Osteocyte (in vitro differentiated cells): ENCODE results near the gene FHIT. TPM values are rescaled to one million over a fixed set of nuclear protein-coding genes. Genes with fewer than 3 reads are reported as not detected.

Experiments
- DNase-seq: peaks from one replicate; pipeline ENCODE4 v3.0.0; 2021; ENCODE audit warnings: mixed read lengths; ENCODE audit not compliant: unreplicated experiment; ENCODE audit errors: extremely low spot score
- H3K27ac Mint-ChIP-seq: one replicate; pipeline ENCODE4 v1.8.0; 2021; ENCODE audit warnings: mild to moderate bottlenecking, mixed read lengths; ENCODE audit not compliant: unreplicated experiment
- H3K27me3 Mint-ChIP-seq: one replicate; pipeline ENCODE4 v1.8.0; 2021; ENCODE audit warnings: mixed read lengths; ENCODE audit not compliant: unreplicated experiment
- H3K36me3 Mint-ChIP-seq: one replicate; pipeline ENCODE4 v1.8.0; 2021; ENCODE audit warnings: mixed read lengths; ENCODE audit not compliant: unreplicated experiment
- H3K4me1 Mint-ChIP-seq: one replicate; pipeline ENCODE4 v1.8.0; 2021; ENCODE audit warnings: mixed read lengths; ENCODE audit not compliant: unreplicated experiment
- H3K4me3 Mint-ChIP-seq: one replicate; pipeline ENCODE4 v1.8.0; 2021; ENCODE audit warnings: mild to moderate bottlenecking, moderate library complexity, mixed read lengths; ENCODE audit not compliant: unreplicated experiment
- H3K9me3 Mint-ChIP-seq: one replicate; pipeline ENCODE4 v1.8.0; 2021; ENCODE audit warnings: mixed read lengths; ENCODE audit not compliant: unreplicated experiment
- total RNA-seq: library from RNA; stranded (reverse); gene quantifications from 2 replicates; pipeline ENCODE4 v1.2.1, GENCODE V29; 2021
- TF ChIP-seq, protein P1 (sequence below): fragments of 200-600 bp; sonication (generic); IDR thresholded peaks from 2 replicates; pipeline ENCODE4 v1.5.0; 2021; ENCODE audit warnings: antibody characterized with exemption, mild to moderate bottlenecking, moderate library complexity

The FHIT gene
- total RNA-seq, 1 donor from 2014 or later = 2.3 TPM

DNA sequence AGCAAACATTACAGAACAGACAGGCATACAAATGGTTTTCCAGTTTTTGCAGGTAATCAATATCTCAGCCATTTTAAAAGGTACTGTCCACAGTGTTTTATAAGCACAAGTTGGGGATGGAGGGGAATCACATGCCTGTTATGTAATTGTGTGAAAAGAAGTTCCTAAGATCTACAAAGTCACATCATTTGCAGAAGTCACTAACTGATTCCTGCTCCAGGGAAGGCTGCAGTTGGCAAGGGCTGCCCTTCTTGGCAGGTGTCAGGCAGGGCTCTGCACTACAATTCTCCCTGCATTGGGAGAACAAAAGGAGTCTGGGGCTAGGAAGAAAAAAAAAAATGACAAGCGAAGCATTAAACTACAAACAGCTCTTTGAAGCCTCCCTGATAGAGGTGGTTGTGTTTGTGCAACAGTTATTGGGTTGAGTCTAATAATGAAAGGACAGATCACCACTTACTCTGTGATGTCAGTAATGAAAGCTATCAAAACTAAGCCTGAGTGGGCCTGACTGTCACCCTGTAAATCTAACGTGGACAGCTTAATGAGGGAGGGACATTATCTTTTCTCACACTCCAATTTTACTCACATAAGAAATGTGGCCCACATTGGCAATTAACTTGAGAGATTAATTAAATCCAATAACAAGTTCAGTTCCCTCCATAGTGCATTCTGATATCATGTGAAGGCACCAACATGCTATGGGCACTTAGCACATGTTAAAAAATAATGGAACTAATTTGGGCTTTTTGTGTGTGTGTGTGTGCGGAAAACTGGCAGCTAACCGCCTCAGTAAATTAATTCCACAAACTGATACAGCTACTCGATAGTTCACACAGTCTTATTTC, 242.9 kb downstream of the FHIT start:
- peaks cover 4% of the 10 kb centered on the region for H3K27me3 Mint-ChIP-seq
- H3K27ac Mint-ChIP-seq = no peak overlapping the region
- H3K9me3 Mint-ChIP-seq = no peaks in the 10 kb centered on the region
- peaks cover 3% of the 10 kb centered on the region for H3K4me1 Mint-ChIP-seq
- no peak overlapping the region for H3K4me3 Mint-ChIP-seq
- no peaks in the 10 kb centered on the region for H3K36me3 Mint-ChIP-seq
- TF ChIP-seq, protein P1, sequence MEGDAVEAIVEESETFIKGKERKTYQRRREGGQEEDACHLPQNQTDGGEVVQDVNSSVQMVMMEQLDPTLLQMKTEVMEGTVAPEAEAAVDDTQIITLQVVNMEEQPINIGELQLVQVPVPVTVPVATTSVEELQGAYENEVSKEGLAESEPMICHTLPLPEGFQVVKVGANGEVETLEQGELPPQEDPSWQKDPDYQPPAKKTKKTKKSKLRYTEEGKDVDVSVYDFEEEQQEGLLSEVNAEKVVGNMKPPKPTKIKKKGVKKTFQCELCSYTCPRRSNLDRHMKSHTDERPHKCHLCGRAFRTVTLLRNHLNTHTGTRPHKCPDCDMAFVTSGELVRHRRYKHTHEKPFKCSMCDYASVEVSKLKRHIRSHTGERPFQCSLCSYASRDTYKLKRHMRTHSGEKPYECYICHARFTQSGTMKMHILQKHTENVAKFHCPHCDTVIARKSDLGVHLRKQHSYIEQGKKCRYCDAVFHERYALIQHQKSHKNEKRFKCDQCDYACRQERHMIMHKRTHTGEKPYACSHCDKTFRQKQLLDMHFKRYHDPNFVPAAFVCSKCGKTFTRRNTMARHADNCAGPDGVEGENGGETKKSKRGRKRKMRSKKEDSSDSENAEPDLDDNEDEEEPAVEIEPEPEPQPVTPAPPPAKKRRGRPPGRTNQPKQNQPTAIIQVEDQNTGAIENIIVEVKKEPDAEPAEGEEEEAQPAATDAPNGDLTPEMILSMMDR = no peak
- no peak for DNase-seq

DNA sequence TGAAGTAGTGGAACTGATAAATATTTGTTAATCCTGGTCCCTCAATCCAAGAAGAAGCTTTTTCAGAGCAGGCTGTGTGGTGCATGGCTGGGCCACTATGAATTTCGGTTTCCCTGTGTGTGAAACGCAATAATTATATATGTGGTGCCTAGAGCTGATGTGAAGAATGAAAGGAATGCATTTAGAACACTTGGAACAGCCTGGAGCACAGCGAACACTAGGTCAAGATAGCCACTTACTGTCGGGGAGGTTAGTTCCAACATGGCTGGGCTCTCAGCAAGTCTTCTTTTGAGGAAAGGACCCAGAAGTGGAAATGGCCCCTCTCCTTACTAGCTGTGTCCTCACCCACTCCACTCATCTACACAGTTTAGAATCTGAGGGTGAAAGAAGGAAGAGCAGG, 245.7 kb downstream of the FHIT start:
- H3K27me3 Mint-ChIP-seq = peaks cover 4% of the 10 kb centered on the region
- DNase-seq = no peak
- no peak overlapping the region for H3K4me3 Mint-ChIP-seq
- H3K36me3 Mint-ChIP-seq = no peaks in the 10 kb centered on the region
- peaks cover 3% of the 10 kb centered on the region for H3K4me1 Mint-ChIP-seq
- TF ChIP-seq, protein P1 = no peak
- H3K27ac Mint-ChIP-seq = no peak overlapping the region
- H3K9me3 Mint-ChIP-seq = no peaks in the 10 kb centered on the region

DNA sequence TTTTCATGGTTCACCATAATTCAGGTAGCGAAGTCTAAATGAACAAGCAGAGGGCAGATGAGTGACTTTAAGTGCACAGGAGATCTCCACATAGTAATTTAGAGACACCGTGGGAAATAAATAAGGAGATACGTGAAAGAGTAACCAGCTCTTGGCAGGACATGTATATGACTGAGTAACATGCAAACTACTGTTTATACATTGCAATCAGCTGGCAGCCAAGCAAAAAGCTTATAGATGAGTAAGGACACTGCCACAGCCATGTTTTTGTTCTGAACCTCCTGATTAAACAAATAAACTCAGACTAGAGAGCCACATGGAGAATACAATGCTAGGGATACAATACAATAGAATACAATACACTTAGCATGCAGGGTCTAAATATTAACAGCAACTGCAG, 252.4 kb downstream of the FHIT start:
- Mint-ChIP-seq H3K27ac (no peak overlapping the region), H3K4me1 (no peaks in the 10 kb centered on the region), H3K27me3 (peaks cover 3% of the 10 kb centered on the region), H3K4me3 (no peak overlapping the region), H3K36me3 (no peaks in the 10 kb centered on the region), H3K9me3 (no peaks in the 10 kb centered on the region)
- TF ChIP-seq, protein P1 = no peak
- no peak for DNase-seq

DNA sequence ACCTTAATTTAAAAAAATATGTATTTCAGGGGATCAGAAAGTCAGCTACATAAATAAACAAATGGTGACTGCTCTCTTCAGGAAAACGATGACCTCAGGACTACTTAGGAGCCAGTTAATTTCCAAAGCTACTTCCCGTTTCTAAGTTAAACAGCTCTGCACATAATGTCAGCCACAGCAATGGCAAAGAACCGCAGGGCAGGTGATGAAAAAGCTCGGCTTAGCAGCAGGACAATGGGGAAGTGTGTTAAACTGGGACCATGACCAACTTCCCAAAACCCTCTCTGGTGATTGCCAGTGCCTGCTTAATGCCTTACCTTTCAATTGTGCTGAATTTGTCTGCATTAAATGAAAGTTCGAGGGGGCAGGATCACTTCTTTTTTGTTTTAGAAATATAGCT, 258.9 kb downstream of the FHIT start:
- H3K4me3 Mint-ChIP-seq = no peak overlapping the region
- peaks cover 6% of the 10 kb centered on the region for H3K27me3 Mint-ChIP-seq
- no peak for DNase-seq
- TF ChIP-seq, protein P1 = no peak
- peaks cover 6% of the 10 kb centered on the region for H3K9me3 Mint-ChIP-seq
- no peaks in the 10 kb centered on the region for H3K36me3 Mint-ChIP-seq
- no peaks in the 10 kb centered on the region for H3K4me1 Mint-ChIP-seq
- H3K27ac Mint-ChIP-seq = no peak overlapping the region

DNA sequence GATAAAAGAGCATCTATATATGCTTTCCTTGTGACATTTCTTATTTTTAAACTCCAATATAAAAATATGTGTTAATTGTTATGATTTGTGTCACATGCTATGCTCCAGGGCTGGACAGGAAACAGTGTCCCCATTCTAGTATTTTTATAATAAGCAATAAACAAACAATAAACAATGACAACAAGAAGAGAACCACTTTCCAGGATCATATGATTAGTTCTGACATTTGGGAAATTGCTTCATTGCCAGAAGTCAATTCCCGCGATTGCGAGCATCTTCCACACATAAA, 260.9 kb downstream of the FHIT start:
- DNase-seq = no peak
- H3K27ac Mint-ChIP-seq = no peak overlapping the region
- TF ChIP-seq, protein P1 = no peak
- peaks cover 2% of the 10 kb centered on the region for H3K27me3 Mint-ChIP-seq
- peaks cover 21% of the 10 kb centered on the region for H3K9me3 Mint-ChIP-seq
- no peaks in the 10 kb centered on the region for H3K36me3 Mint-ChIP-seq
- H3K4me3 Mint-ChIP-seq = no peak overlapping the region
- H3K4me1 Mint-ChIP-seq = no peaks in the 10 kb centered on the region
